IMR-90 (cell line): ENCODE measurements around the gene CAMK2G. TPM values are rescaled to one million over a fixed set of nuclear protein-coding genes. Genes with fewer than 3 reads are reported as not detected.
A peak's percentile ranks its signal among the peaks of the same experiment; 100 is the strongest.

Source experiments
- ATAC-seq: fragments of 200-7000 bp; cut with Tn5 transposase; 2 replicates; pipeline ENCODE4 v1.9.1; 2020; ENCODE audit warnings: low read depth, mild to moderate bottlenecking, moderate library complexity
- BruUV-seq: library from RNA; stranded (reverse); fragments of 400-500 nt; replicated peaks from 2 replicates; lab custom pipeline; 2021; lab: Mats Ljungman, UMichigan
- CTCF ChIA-PET: fragments of 300-600 bp; formaldehyde crosslinking; extraction: SDS; loops from one replicate; lab custom pipeline; 2021; ENCODE audit warnings: antibody characterized with exemption; lab: Yijun Ruan, JAX
- POLR2A ChIA-PET: fragments of 300-600 bp; sonication (Branson Sonifier 250); formaldehyde crosslinking; loops from one replicate; lab custom pipeline; 2022; ENCODE audit warnings: antibody characterized with exemption; ENCODE audit not compliant: unreplicated experiment; lab: Charles Lee
- DNase-seq: peaks from one replicate; pipeline ENCODE4 v3.0.0; 2013
- H2AFZ ChIP-seq: replicated peaks from 2 replicates; pipeline ENCODE3; 2013; ENCODE audit warnings: low read length, mild to moderate bottlenecking; ENCODE audit not compliant: poor library complexity
- H2AK5ac ChIP-seq: 2 replicates; pipeline ENCODE4 v1.6.1; 2013; ENCODE audit warnings: low read depth, low read length, inconsistent platforms
- H2AK9ac ChIP-seq: replicated peaks from 2 replicates; pipeline ENCODE3; 2013; ENCODE audit warnings: mild to moderate bottlenecking, low read depth, low read length, moderate library complexity; ENCODE audit not compliant: poor library complexity
- H2BK120ac ChIP-seq: 2 replicates; pipeline ENCODE4 v1.6.1; 2013; ENCODE audit warnings: low read depth, low read length, inconsistent platforms
- H2BK15ac ChIP-seq: 3 replicates; pipeline ENCODE4 v1.6.1; 2013; ENCODE audit warnings: low read depth, low read length, inconsistent platforms
- H2BK20ac ChIP-seq: 2 replicates; pipeline ENCODE4 v1.6.1; 2013; ENCODE audit warnings: low read depth, mild to moderate bottlenecking, inconsistent platforms, low read length, moderate library complexity
- H2BK5ac ChIP-seq: 2 replicates; pipeline ENCODE4 v1.6.1; 2013; ENCODE audit warnings: mild to moderate bottlenecking, low read depth, low read length, inconsistent platforms; ENCODE audit not compliant: poor library complexity, severe bottlenecking
- H3K14ac ChIP-seq: replicated peaks from 2 replicates; pipeline ENCODE4 v1.6.1; 2013; ENCODE audit warnings: low read depth, low read length, inconsistent platforms
- H3K18ac ChIP-seq: 2 replicates; pipeline ENCODE4 v1.6.1; 2013; ENCODE audit warnings: low read depth, low read length, control low read depth
- H3K23ac ChIP-seq: 2 replicates; pipeline ENCODE4 v1.6.1; 2013; ENCODE audit warnings: low read depth, low read length, inconsistent platforms
- H3K27ac ChIP-seq: 2 replicates; pipeline ENCODE4 v1.5.1; 2013; ENCODE audit warnings: mild to moderate bottlenecking, control low read depth, low read length; ENCODE audit not compliant: insufficient read depth
- H3K27me3 ChIP-seq: 2 replicates; pipeline ENCODE4 v1.6.1; 2013; ENCODE audit warnings: low read length; ENCODE audit not compliant: control insufficient read depth, insufficient read depth
- H3K36me3 ChIP-seq: 2 replicates; pipeline ENCODE4 v1.6.1; 2013; ENCODE audit warnings: low read length, mixed read lengths; ENCODE audit not compliant: control insufficient read depth, insufficient read depth
- H3K4ac ChIP-seq: 2 replicates; pipeline ENCODE4 v1.6.1; 2013; ENCODE audit warnings: low read depth, low read length, inconsistent platforms
- H3K4me1 ChIP-seq: 2 replicates; pipeline ENCODE4 v1.6.1; 2013; ENCODE audit warnings: low read length, mixed read lengths; ENCODE audit not compliant: control insufficient read depth, insufficient read depth
- H3K4me2 ChIP-seq: 2 replicates; pipeline ENCODE4 v1.6.1; 2013; ENCODE audit warnings: low read depth, mild to moderate bottlenecking, control low read depth, low read length, moderate library complexity
- H3K4me3 ChIP-seq: 2 replicates; pipeline ENCODE4 v1.5.1; 2013; ENCODE audit warnings: low read depth, mild to moderate bottlenecking, control low read depth, low read length, moderate library complexity; ENCODE audit not compliant: insufficient read depth
- H3K56ac ChIP-seq: 2 replicates; pipeline ENCODE4 v1.6.1; 2013; ENCODE audit warnings: low read length, inconsistent platforms; ENCODE audit not compliant: insufficient read depth; ENCODE audit errors: extremely low read depth
- H3K79me1 ChIP-seq, 2 experiments: 2 replicates each; pipeline ENCODE4 v1.6.1; 2013; ENCODE audit warnings: low read length in 2 of 2, inconsistent platforms in 1 of 2, low read depth in 1 of 2
- H3K9ac ChIP-seq: 2 replicates; pipeline ENCODE4 v1.6.1; 2013; ENCODE audit warnings: low read depth, low read length, control low read depth
- H3K9me1 ChIP-seq: 2 replicates; pipeline ENCODE4 v1.6.1; 2013; ENCODE audit warnings: low read length, inconsistent platforms; ENCODE audit not compliant: insufficient read depth
- H3K9me3 ChIP-seq: 2 replicates; pipeline ENCODE4 v1.6.1; 2013; ENCODE audit warnings: low read length; ENCODE audit not compliant: control insufficient read depth, insufficient read depth
- H4K20me1 ChIP-seq: 2 replicates; pipeline ENCODE4 v1.6.1; 2013; ENCODE audit warnings: low read length, inconsistent platforms; ENCODE audit not compliant: insufficient read depth
- H4K5ac ChIP-seq: 2 replicates; pipeline ENCODE4 v1.6.1; 2013; ENCODE audit warnings: mild to moderate bottlenecking, low read depth, low read length, control low read depth
- H4K8ac ChIP-seq, 2 experiments: 2 replicates each; pipeline ENCODE4 v1.6.1; 2013; ENCODE audit warnings: low read depth in 2 of 2, low read length in 2 of 2, control low read depth in 1 of 2, inconsistent platforms in 1 of 2
- H4K91ac ChIP-seq: 2 replicates; pipeline ENCODE4 v1.6.1; 2013; ENCODE audit warnings: low read depth, low read length, inconsistent platforms; ENCODE audit not compliant: insufficient read depth
- BHLHE40 ChIP-seq: fragments of 150-350 bp; IDR thresholded peaks from 2 replicates; pipeline ENCODE4 v1.6.1; 2016; ENCODE audit warnings: mild to moderate bottlenecking, low read depth, low read length
- CEBPB ChIP-seq: IDR thresholded peaks from 2 replicates; pipeline ENCODE4 v1.6.1; 2012; ENCODE audit warnings: low read depth, low read length, improper control_type of control experiment
- CHD1 ChIP-seq: IDR thresholded peaks from 2 replicates; pipeline ENCODE4 v1.6.1; 2012; ENCODE audit warnings: low read depth, low read length, improper control_type of control experiment
- CTCF ChIP-seq: conservative IDR thresholded peaks from 2 replicates; pipeline ENCODE4 v1.5.1; 2012; ENCODE audit warnings: mild to moderate bottlenecking, low read depth, low read length, improper control_type of control experiment
- ELK1 ChIP-seq: fragments of 150-350 bp; IDR thresholded peaks from 2 replicates; pipeline ENCODE4 v1.6.1; 2016; ENCODE audit warnings: low read depth, mild to moderate bottlenecking, low read length, moderate library complexity, borderline replicate concordance
- FOS ChIP-seq: fragments of 150-350 bp; IDR thresholded peaks from 2 replicates; pipeline ENCODE4 v1.6.1; 2016; ENCODE audit warnings: low read depth, low read length
- MAZ ChIP-seq: IDR thresholded peaks from 2 replicates; pipeline ENCODE4 v1.6.1; 2012; ENCODE audit warnings: low read depth, mild to moderate bottlenecking, low read length, improper control_type of control experiment, moderate library complexity, borderline replicate concordance
- MXI1 ChIP-seq: IDR thresholded peaks from 2 replicates; pipeline ENCODE4 v1.6.1; 2012; ENCODE audit warnings: low read depth, mild to moderate bottlenecking, low read length, moderate library complexity, borderline replicate concordance
- NFE2L2 ChIP-seq: fragments of 150-350 bp; IDR thresholded peaks from 2 replicates; pipeline ENCODE4 v1.6.1; 2016; ENCODE audit warnings: low read depth, mild to moderate bottlenecking, low read length
- POLR2A ChIP-seq: IDR thresholded peaks from 2 replicates; pipeline ENCODE4 v1.6.1; 2012; ENCODE audit warnings: mild to moderate bottlenecking, low read depth, low read length
- RAD21 ChIP-seq: IDR thresholded peaks from 2 replicates; pipeline ENCODE4 v1.6.1; 2012; ENCODE audit warnings: low read length, improper control_type of control experiment
- RCOR1 ChIP-seq: IDR thresholded peaks from 2 replicates; pipeline ENCODE4 v1.6.1; 2012; ENCODE audit warnings: mild to moderate bottlenecking, low read length, improper control_type of control experiment; ENCODE audit not compliant: insufficient replicate concordance
- RFX5 ChIP-seq: IDR thresholded peaks from 2 replicates; pipeline ENCODE4 v1.8.0; 2012; ENCODE audit warnings: low read depth, mild to moderate bottlenecking, low read length, moderate library complexity
- SMC3 ChIP-seq: fragments of 150-350 bp; IDR thresholded peaks from 2 replicates; pipeline ENCODE4 v1.6.1; 2016; ENCODE audit warnings: low read depth, mild to moderate bottlenecking, antibody characterized with exemption, low read length, moderate library complexity
- USF2 ChIP-seq: fragments of 150-350 bp; IDR thresholded peaks from 2 replicates; pipeline ENCODE4 v1.6.1; 2017; ENCODE audit warnings: mild to moderate bottlenecking, antibody characterized with exemption, low read length, low read depth
- WGBS, 2 experiments: methylation state at CpG; one replicate each; pipeline versions ENCODE4 v1.1.5 to v1.1.7; 2013; ENCODE audit warnings: missing lambda C conversion rate in 2 of 2; ENCODE audit not compliant: insufficient read length in 1 of 2; ENCODE audit errors: extremely low coverage in 2 of 2; 5-methylcytosine and 5-hydroxymethylcytosine counted together
- dilution Hi-C: fragments of 300-500 bp; cut with HindIII; formaldehyde crosslinking; loops from one replicate; pipeline ENCODE4 v1.14.3; 2018; ENCODE audit warnings: low sequenced_read_pairs; ENCODE audit not compliant: unreplicated experiment
- in situ Hi-C: fragments of 300-500 bp; cut with MboI; formaldehyde crosslinking; loops from 3 replicates; pipeline ENCODE4 v1.14.3; 2019; ENCODE audit warnings: low sequenced_read_pairs, inconsistent platforms, mixed read lengths
- intact Hi-C: fragments of 100-400 bp; cut with micrococcal nuclease; formaldehyde crosslinking; loops from 2 replicates; pipeline ENCODE4 v1.10.0; 2022
- polyA plus RNA-seq, 3 experiments: library from polyadenylated mRNA; depleted of rRNA; stranded (reverse); fragments of >200 nt; gene quantifications; 2 replicates each; pipeline ENCODE4 v1.2.3, GENCODE V29; 2012; ENCODE audit warnings: low replicate concordance in 1 of 3
- total RNA-seq: library from RNA; depleted of rRNA; stranded (reverse); fragments of >200 nt; gene quantifications from 2 replicates; pipeline ENCODE4 v1.2.3, GENCODE V29; 2012

CAMK2G gene
- total and polyA plus RNA-seq, 2 of the 4 experiments (the other 2 are of a cell fraction), result 20.4 to 25.4 TPM

DNA sequence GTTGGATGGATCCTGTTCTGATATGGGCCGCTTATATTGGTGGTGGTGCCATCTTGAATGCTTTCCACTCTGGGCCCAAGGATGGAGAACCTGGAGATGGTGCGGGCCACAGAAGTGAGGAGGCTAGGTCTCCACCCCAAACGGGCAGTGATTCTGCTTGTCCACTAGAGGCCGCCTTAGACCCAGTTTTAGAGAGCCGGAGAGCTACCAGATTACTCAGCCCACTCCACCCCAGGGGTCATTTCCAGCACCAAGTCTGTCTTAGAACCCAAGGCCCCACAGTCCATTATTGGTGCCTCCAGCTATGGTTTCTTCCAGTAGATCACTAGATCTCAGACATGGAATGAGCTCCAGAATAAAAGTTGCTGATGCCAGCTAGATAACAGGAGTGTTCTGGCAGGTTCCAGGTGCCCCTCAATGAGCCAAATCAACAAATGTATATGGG, 11.8 kb upstream of the CAMK2G start:
- H2BK5ac ChIP-seq, result peak overlapping the region; percentile 96
- H3K36me3 ChIP-seq, result no peaks in the 10 kb centered on the region
- H3K9me3 ChIP-seq, result no peaks in the 10 kb centered on the region
- H3K27me3 ChIP-seq, result no peaks in the 10 kb centered on the region
- H2BK15ac ChIP-seq, result peak overlapping the region; percentile 75
- peak; percentile 82 for DNase-seq
- no peak overlapping the region for H3K4me3 ChIP-seq
- peak; percentile 77 for ATAC-seq
- peak overlapping the region; percentile 89 for H4K5ac ChIP-seq
- H2BK20ac ChIP-seq, result peak overlapping the region; percentile 99
- H3K14ac ChIP-seq, result peak overlapping the region; percentile 96
- H3K4me1 ChIP-seq, result peaks cover 26% of the 10 kb centered on the region
- peak overlapping the region; percentile 85 to 95 for H4K8ac ChIP-seq
- H2BK120ac ChIP-seq, result peak overlapping the region; percentile 99
- CTCF ChIA-PET, result interaction anchor here (0.6 to 5.0 kb wide), 14 partner anchors 10 to 239 kb away, joined by 3 to 38 read pairs (median 3); no protein-coding TSS in a partner anchor
- 11% methylated on average over 4 of the region's 5 CpGs; no CpG with 5 or more reads in 1 of the 2 experiments for WGBS, 2 experiments
- BruUV-seq, result no TSS peak
- dilution Hi-C loops (no loop called here), in situ Hi-C loops (loop anchor here (5.0 kb wide), 2 partner anchors 51 to 196 kb away; no protein-coding TSS in a partner anchor), intact Hi-C loops (loop anchor here (1.0 to 2.0 kb wide), 4 partner anchors 54 to 349 kb away; partner anchors contain the start of gene VCL)
- H3K79me1 ChIP-seq, result peaks cover 6 to 27% of the 10 kb centered on the region in 2 experiments; a peak in 3 of 4 replicates
- peak overlapping the region; percentile 76 for H2AK9ac ChIP-seq
- peak overlapping the region; percentile 98 for H4K91ac ChIP-seq
- H3K18ac ChIP-seq, result peak overlapping the region; percentile 71
- no peak overlapping the region for H3K4me2 ChIP-seq
- H2AK5ac ChIP-seq, result peak overlapping the region; percentile 95
- H3K9ac ChIP-seq, result 0 out of 2 replicates have a peak overlapping the region, but pooled peaks have one; percentile 73
- H3K9me1 ChIP-seq, result peaks cover 11% of the 10 kb centered on the region
- POLR2A ChIA-PET, result interaction anchor here (0.6 to 4.9 kb wide), 4 partner anchors 25 to 118 kb away, joined by 3 to 34 read pairs (median 5); partner anchors contain the start of gene PLAU
- H3K4ac ChIP-seq, result peak overlapping the region; percentile 99
- no peaks in the 10 kb centered on the region; the same call in 1 of the 2 replicates for H4K20me1 ChIP-seq
- H3K56ac ChIP-seq, result peak overlapping the region; percentile 98
- H3K23ac ChIP-seq, result peak overlapping the region; percentile 97
- peak overlapping the region; percentile 88; the same call in 1 of the 2 replicates for H3K27ac ChIP-seq
- peak overlapping the region; percentile 66 for H2AFZ ChIP-seq
- TF ChIP-seq CTCF (peak; percentile 93), CEBPB (no peak), FOS (no peak), RFX5 (no peak), BHLHE40 (no peak), RCOR1 (no peak), RAD21 (peak; percentile 98), MXI1 (no peak), SMC3 (peak; percentile 94), POLR2A (no peak), CHD1 (no peak; the same call in 1 of the 2 replicates), ELK1 (no peak), MAZ (peak; percentile 64; the same call in 1 of the 2 replicates), NFE2L2 (no peak), USF2 (no peak)
